ENCODE results near the gene SLC35E3. TPM values are rescaled to one million over a fixed set of nuclear protein-coding genes. Genes with fewer than 3 reads are reported as not detected.

SLC35E3 gene
- total and polyA plus RNA-seq, 2 donors from 2014 or later: 7.7 to 8.7 TPM

- intact Hi-C loops (cut with DNase I): no loop called here
- peaks cover 6 to 37% (median 6%) of the 10 kb centered on the region in 3 donors for H3K36me3 ChIP-seq (ENCODE audit: control insufficient read depth in 2 of 3, insufficient read depth in 3 of 3, low read length in 3 of 3)
- no peak overlapping the region for H3K4me3 ChIP-seq (ENCODE audit: low read length in 3 of 3)
- no peaks in the 10 kb centered on the region for H3K9me3 ChIP-seq (ENCODE audit: control insufficient read depth in 2 of 3, insufficient read depth in 1 of 3, low read length in 3 of 3)
- no peaks in the 10 kb centered on the region for H3K4me1 ChIP-seq (ENCODE audit: control insufficient read depth in 2 of 3, insufficient read depth in 2 of 3, low read depth in 1 of 3, low read length in 3 of 3)
- no peak for TF ChIP-seq CTCF (IDR thresholded peaks at IDR 0.05; ENCODE audit: borderline replicate concordance, extremely low read depth, insufficient read depth)
- H3K27ac ChIP-seq (ENCODE audit: low read depth in 2 of 2, low read length in 2 of 2): no peak overlapping the region
- FAIRE-seq: no peak
- H3K27me3 ChIP-seq (ENCODE audit: control insufficient read depth, insufficient read depth, low read length): no peaks in the 10 kb centered on the region
- no peak for DNase-seq
- no peak overlapping the region for H3K9ac ChIP-seq (ENCODE audit: low read length in 3 of 3)
Measured at GRCh38 chr12:68828672-68829068, 82.7 kb downstream of the SLC35E3 start.

Other genes with a start within 250 kb of the SLC35E3 start
- gene RAP1B, start 135.3 kb upstream of the SLC35E3 start, total RNA-seq: 157 TPM
- 102 TPM for gene RAP1B, start 135.3 kb upstream of the SLC35E3 start, polyA plus RNA-seq (ENCODE audit: insufficient read depth, low read depth, low replicate concordance)
- gene NUP107, start 59.2 kb upstream of the SLC35E3 start, total RNA-seq: 34.4 TPM
- 10.6 TPM for gene NUP107, start 59.2 kb upstream of the SLC35E3 start, polyA plus RNA-seq (ENCODE audit: insufficient read depth, low read depth, low replicate concordance)
- gene MDM2, start 62.0 kb downstream of the SLC35E3 start, total RNA-seq: 103 TPM
- 38.5 TPM for gene MDM2, start 62.0 kb downstream of the SLC35E3 start, polyA plus RNA-seq (ENCODE audit: insufficient read depth, low read depth, low replicate concordance)
- gene CPM, start 187.0 kb downstream of the SLC35E3 start, total RNA-seq: 144 TPM
- 35.7 TPM for gene CPM, start 187.0 kb downstream of the SLC35E3 start, polyA plus RNA-seq (ENCODE audit: insufficient read depth, low read depth, low replicate concordance)